ENCODE measurements around the gene SP2. TPM values are rescaled to one million over a fixed set of nuclear protein-coding genes. Genes with fewer than 3 reads are reported as not detected.

The SP2 gene
- 1.6 and 2.3 TPM in 2 replicates for total RNA-seq (ENCODE audit: low replicate concordance)

DNA sequence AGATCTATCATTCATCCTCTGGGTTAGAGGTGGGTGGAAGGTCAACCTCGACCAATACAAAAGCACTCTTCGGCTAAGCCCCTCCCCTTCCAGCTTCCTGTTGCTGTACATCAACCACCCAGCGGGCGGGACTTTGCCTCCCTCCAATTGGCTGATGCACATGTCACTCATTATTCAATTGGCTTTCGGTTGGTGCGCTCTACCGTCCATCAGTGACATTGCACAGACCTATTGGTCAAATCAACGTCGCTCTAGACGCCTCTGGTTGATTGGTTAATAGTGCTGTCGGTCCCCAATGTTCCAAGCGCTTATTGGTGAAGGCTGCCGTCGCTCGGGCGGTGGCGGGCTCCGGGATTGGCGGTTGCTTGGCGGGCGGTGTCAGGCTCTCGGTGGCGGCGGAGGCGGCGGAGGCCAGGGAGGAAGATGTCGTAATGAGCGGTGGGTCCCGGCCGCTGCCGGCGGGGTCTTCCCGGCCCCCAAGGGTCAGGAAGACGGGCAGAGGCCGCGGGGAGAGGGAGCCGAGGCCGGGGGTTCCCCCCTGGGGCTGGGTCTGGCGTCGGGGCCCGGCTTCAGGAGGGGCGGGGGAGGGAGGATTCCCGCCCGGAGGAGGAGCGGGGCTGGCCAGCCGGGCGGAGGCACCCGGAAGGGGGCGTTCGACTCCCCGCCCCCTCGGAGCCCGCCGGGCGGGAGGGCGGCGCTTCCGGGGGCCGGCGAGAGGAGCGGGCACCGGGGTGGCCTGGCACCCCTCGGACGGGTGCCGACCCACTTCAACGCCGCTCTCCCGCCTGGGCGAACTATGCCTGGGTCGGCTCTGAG is at the start of gene SP2:
SP2 (plus strand) TSS at position 381 of the 816 bp plus-strand sequence; CDS start at position 432, 51 bp downstream.
- peaks cover 41% of the 10 kb centered on the region for H3K79me2 ChIP-seq (ENCODE audit: low read depth)
- H3F3A ChIP-seq (ENCODE audit: low read depth) = peaks cover 8% of the 10 kb centered on the region
- no peaks in the 10 kb centered on the region for H3K9me3 ChIP-seq (ENCODE audit: low read depth)
- peak within 1 kb of the TSS; percentile 82 for H3K27ac ChIP-seq
- peaks cover 14% of the 10 kb centered on the region for H3K4me1 ChIP-seq
- TF ChIP-seq, protein P1, sequence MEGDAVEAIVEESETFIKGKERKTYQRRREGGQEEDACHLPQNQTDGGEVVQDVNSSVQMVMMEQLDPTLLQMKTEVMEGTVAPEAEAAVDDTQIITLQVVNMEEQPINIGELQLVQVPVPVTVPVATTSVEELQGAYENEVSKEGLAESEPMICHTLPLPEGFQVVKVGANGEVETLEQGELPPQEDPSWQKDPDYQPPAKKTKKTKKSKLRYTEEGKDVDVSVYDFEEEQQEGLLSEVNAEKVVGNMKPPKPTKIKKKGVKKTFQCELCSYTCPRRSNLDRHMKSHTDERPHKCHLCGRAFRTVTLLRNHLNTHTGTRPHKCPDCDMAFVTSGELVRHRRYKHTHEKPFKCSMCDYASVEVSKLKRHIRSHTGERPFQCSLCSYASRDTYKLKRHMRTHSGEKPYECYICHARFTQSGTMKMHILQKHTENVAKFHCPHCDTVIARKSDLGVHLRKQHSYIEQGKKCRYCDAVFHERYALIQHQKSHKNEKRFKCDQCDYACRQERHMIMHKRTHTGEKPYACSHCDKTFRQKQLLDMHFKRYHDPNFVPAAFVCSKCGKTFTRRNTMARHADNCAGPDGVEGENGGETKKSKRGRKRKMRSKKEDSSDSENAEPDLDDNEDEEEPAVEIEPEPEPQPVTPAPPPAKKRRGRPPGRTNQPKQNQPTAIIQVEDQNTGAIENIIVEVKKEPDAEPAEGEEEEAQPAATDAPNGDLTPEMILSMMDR (IDR thresholded peaks at IDR 0.05) = peak; percentile 14
- no peak for TF ChIP-seq EZH2 (IDR thresholded peaks at IDR 0.05)
- H3K36me3 ChIP-seq = no peaks in the 10 kb centered on the region
- peaks cover 3% of the 10 kb centered on the region for H3K36me3 Mint-ChIP-seq
- H3K4me3 Mint-ChIP-seq = peak within 1 kb of the TSS; percentile 97
- peak within 1 kb of the TSS; percentile 69 for H2AFZ ChIP-seq (replicated peaks)
- H3K27me3 ChIP-seq = no peaks in the 10 kb centered on the region
- peak; percentile 99 for DNase-seq (ENCODE audit: low spot score)
- peak within 1 kb of the TSS; percentile 98 for H3K27ac Mint-ChIP-seq
- H3K4me3 ChIP-seq = peak within 1 kb of the TSS; percentile 89
- H3K27me3 Mint-ChIP-seq (ENCODE audit: insufficient read depth, low read depth) = peaks cover 2% of the 10 kb centered on the region
- peaks cover 7% of the 10 kb centered on the region for H4K20me1 ChIP-seq (ENCODE audit: low read depth)
- H3K4me2 ChIP-seq = peak within 1 kb of the TSS; percentile 98
- no peaks in the 10 kb centered on the region for H3K9me3 Mint-ChIP-seq
- H3K4me1 Mint-ChIP-seq = peaks cover 30% of the 10 kb centered on the region
- peak within 1 kb of the TSS; percentile 93 for H3K9ac ChIP-seq

DNA sequence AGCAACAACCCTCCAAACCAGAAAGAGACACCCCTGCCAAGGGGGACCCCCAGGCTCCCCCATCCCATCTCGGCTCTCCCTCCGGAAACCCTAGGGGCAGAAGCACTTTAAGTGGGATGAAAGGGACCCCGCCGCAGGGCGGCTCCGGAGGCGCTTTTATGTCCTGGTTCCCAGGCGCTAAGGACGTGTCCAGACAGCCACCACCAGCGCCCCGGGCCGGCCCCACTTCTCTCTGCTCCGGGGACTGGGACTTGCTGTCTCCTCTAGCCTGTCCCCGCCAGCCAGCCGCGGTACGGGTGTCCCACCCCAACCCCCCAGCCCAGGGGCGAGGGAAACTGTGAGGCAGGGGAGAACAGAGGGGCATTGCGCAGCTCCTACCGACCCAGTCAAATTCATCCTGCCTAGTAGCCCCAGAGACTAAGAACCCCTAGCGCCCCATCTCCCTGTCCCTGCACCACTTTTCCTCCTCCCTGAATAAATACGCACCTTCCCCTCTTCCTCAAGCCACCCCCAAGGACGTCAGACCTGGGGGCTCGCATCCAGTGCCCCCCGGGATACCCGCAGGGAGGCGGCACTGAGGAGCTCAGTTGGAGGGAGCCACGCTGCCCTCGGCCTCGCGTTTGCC is 49.2 kb upstream of the SP2 start:
- Histone ChIP-seq H3K9ac (no peak overlapping the region), H3F3A (ENCODE audit: low read depth) (peaks cover 13% of the 10 kb centered on the region), H3K27ac (no peak overlapping the region), H3K4me1 (peaks cover 16% of the 10 kb centered on the region), H3K36me3 (no peaks in the 10 kb centered on the region), H4K20me1 (ENCODE audit: low read depth) (peaks cover 21% of the 10 kb centered on the region), H3K9me3 (ENCODE audit: low read depth) (no peaks in the 10 kb centered on the region), H3K27me3 (peaks cover 79% of the 10 kb centered on the region), H3K4me3 (peak overlapping the region; percentile 44), H2AFZ (replicated peaks) (peak overlapping the region; percentile 83), H3K4me2 (peak overlapping the region; percentile 81), H3K79me2 (ENCODE audit: low read depth) (no peaks in the 10 kb centered on the region)
- no peak for TF ChIP-seq EZH2phosphoT487 (IDR thresholded peaks at IDR 0.05)
- TF ChIP-seq, protein P1 (IDR thresholded peaks at IDR 0.05) = no peak
- TF ChIP-seq EZH2 (IDR thresholded peaks at IDR 0.05) = no peak
- peak; percentile 67 for DNase-seq (ENCODE audit: low spot score)
- Mint-ChIP-seq H3K4me1 (peaks cover 22% of the 10 kb centered on the region), H3K27me3 (ENCODE audit: insufficient read depth, low read depth) (peaks cover 64% of the 10 kb centered on the region), H3K4me3 (peak overlapping the region; percentile 67), H3K36me3 (peaks cover 2% of the 10 kb centered on the region), H3K9me3 (peaks cover 2% of the 10 kb centered on the region), H3K27ac (no peak overlapping the region)

DNA sequence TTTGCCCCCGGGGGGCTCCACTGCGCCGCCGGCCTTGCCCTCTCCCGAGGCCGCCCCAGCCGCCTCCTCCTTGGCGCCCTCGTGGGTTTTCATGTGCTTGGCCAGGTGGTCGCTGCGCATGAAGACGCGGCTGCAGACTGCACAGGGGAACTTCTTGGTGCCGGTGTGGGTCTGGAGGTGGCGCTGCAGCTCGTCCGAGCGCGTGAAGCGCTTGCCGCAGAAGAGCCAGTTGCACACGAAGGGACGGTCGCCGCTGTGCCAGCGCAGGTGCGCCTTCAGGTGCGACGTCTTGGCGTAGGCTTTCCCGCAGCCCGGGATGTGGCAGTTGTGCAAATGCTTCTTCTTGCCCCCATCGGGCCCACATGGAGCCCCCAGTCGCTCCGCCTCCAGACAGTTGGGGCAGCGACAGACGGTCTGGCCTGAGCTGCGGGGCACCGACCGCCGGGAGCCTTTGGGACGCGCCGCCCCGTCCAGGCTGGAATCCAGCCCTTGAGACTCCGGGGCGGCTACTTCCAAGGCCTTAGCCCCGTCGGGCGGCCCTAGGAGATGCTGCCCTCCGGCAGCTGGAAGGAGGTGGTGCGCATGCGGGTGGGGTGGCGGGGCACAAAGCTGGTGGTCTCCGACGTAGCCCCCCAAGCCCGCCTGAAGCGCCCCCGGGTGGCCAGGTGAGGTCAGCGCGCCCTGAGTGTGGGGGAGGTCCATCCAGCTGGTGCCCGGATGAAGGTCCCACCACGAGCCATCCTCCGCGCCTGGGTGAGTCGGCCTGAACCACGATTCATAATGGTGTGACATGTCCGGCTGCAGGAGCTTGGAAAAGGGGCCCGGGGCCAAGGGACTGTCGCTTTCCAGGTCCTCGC is 48.5 kb upstream of the SP2 start:
- peaks cover 15% of the 10 kb centered on the region for H3F3A ChIP-seq (ENCODE audit: low read depth)
- peak overlapping the region; percentile 44 for H3K4me3 ChIP-seq
- no peaks in the 10 kb centered on the region for H3K9me3 ChIP-seq (ENCODE audit: low read depth)
- peaks cover 23% of the 10 kb centered on the region for H3K4me1 Mint-ChIP-seq
- H4K20me1 ChIP-seq (ENCODE audit: low read depth) = peaks cover 29% of the 10 kb centered on the region
- no peak overlapping the region for H3K27ac Mint-ChIP-seq
- H3K27me3 ChIP-seq = peaks cover 86% of the 10 kb centered on the region
- no peaks in the 10 kb centered on the region for H3K36me3 ChIP-seq
- peak overlapping the region; percentile 81 for H3K4me2 ChIP-seq
- H3K27ac ChIP-seq = no peak overlapping the region
- H3K9me3 Mint-ChIP-seq = peaks cover 2% of the 10 kb centered on the region
- peaks cover 23% of the 10 kb centered on the region for H3K4me1 ChIP-seq
- peaks cover 2% of the 10 kb centered on the region for H3K36me3 Mint-ChIP-seq
- peak; percentile 80 for DNase-seq (ENCODE audit: low spot score)
- TF ChIP-seq EZH2 (IDR thresholded peaks at IDR 0.05) (no peak), EZH2phosphoT487 (IDR thresholded peaks at IDR 0.05) (peak; percentile 91)
- TF ChIP-seq, protein P1 (IDR thresholded peaks at IDR 0.05) = peak; percentile 60
- peak overlapping the region; percentile 83 for H2AFZ ChIP-seq (replicated peaks)
- no peak overlapping the region for H3K4me3 Mint-ChIP-seq
- H3K9ac ChIP-seq = no peak overlapping the region
- peaks cover 71% of the 10 kb centered on the region for H3K27me3 Mint-ChIP-seq (ENCODE audit: insufficient read depth, low read depth)
- H3K79me2 ChIP-seq (ENCODE audit: low read depth) = no peaks in the 10 kb centered on the region

All from neural progenitor cell (in vitro differentiated cells).